Motor neuron (in vitro differentiated cells): ENCODE measurements around the gene PCDH9. TPM values are rescaled to one million over a fixed set of nuclear protein-coding genes. Genes with fewer than 3 reads are reported as not detected.
A peak's percentile ranks its signal among the peaks of the same experiment; 100 is the strongest.

Source experiments
- ATAC-seq, 8 experiments: fragments of 200-7000 bp; cut with Tn5 transposase; replicated peaks in 6 of 8; 2 replicates each; pipeline ENCODE4 v1.8.0; 2021; ENCODE audit warnings: mild to moderate bottlenecking in 8 of 8, moderate library complexity in 8 of 8
- H3K27ac ChIP-seq, 2 donors: fragments of 250-450 bp; sonication (Bioruptor Pico); 2 replicates each; pipeline ENCODE4 v1.9.0; 2021; ENCODE audit warnings: antibody characterized with exemption in 2 of 2, mild to moderate bottlenecking in 2 of 2, moderate library complexity in 1 of 2
- H3K4me1 ChIP-seq, 2 donors: fragments of 250-450 bp; sonication (Bioruptor Pico); replicated peaks in 1 of 2; 2 replicates each; pipeline ENCODE4 v1.6.1; 2021; ENCODE audit warnings: antibody characterized with exemption in 2 of 2, mild to moderate bottlenecking in 2 of 2, moderate library complexity in 1 of 2
- H3K4me3 ChIP-seq, 5 donors: fragments of 250-450 bp; sonication (Bioruptor Pico); 2 replicates each; pipeline ENCODE4 v1.9.0; 2021; ENCODE audit warnings: antibody characterized with exemption in 5 of 5, mild to moderate bottlenecking in 5 of 5, moderate library complexity in 4 of 5
- WGBS, 10 experiments: fragments of 450-650 bp; shearing (Covaris generic); methylation state at CpG; one replicate each; pipeline ENCODE4 v1.0.0; 2022; 5-methylcytosine and 5-hydroxymethylcytosine counted together
- in situ Hi-C, 9 experiments: fragments of 400-800 bp; cut with MboI; loops; one replicate each; pipeline ENCODE4 v1.15.0; 2021; ENCODE audit warnings: low sequenced_read_pairs in 9 of 9, low pct_unique_long_range_greater_than_20kb in 2 of 9; ENCODE audit not compliant: unreplicated experiment in 9 of 9
- total RNA-seq, 8 experiments: library from RNA; unstranded; fragments of 300-600 nt; gene quantifications; 2 replicates each; pipeline versions ENCODE4 v1.2.3 to v1.2.4, GENCODE V29; 2022

Gene PCDH9
- total RNA-seq, 8 experiments from 2014 or later = 0.51 to 201 (median 64.7) TPM

- peaks cover 9 to 12% of the 10 kb centered on the region in 2 donors for H3K4me1 ChIP-seq
- in situ Hi-C loops = no loop called here
- no peak overlapping the region for H3K27ac ChIP-seq
- no peak overlapping the region for H3K4me3 ChIP-seq
- no peak for ATAC-seq
- 45 to 94% (median 83%) methylated on average over 3 to 10 of the region's 10 CpGs for WGBS, 10 experiments
These were observed 392.9 kb downstream of the PCDH9 start for GRCh38 chr13:66837246-66837645.

GRCh38 chr13:66835040-66835628, 395.0 kb downstream of the PCDH9 start:
- Histone ChIP-seq H3K4me1 (peaks cover 9 to 11% of the 10 kb centered on the region in 2 donors), H3K4me3 (no peak overlapping the region), H3K27ac (peak overlapping the region in 1 of 2 donors; percentile 9)
- peak in 7 of 8 experiments; percentile 53 to 99 (median 99) for ATAC-seq
- in situ Hi-C loops = no loop called here
- 0 to 60% (median 7%) methylated on average over 2 to 9 of the region's 9 CpGs; no CpG with 5 or more reads in 1 of the 10 experiments for WGBS, 10 experiments

GRCh38 chr13:66830940-66831716, 399.0 kb downstream of the PCDH9 start:
- H3K4me1 ChIP-seq = peaks cover 9 to 11% of the 10 kb centered on the region in 2 donors
- 0 to 86% (median 52%) methylated on average over 1 to 2 of the region's 2 CpGs; no CpG with 5 or more reads in 1 of the 10 experiments for WGBS, 10 experiments
- peak in 2 of 8 experiments; percentile 31 to 50 for ATAC-seq
- no peak overlapping the region for H3K27ac ChIP-seq
- H3K4me3 ChIP-seq = no peak overlapping the region
- in situ Hi-C loops = no loop called here

- 7 to 100% (median 84%) methylated on average over 2 of the region's 2 CpGs; no CpG with 5 or more reads in 1 of the 10 experiments for WGBS, 10 experiments
- in situ Hi-C loops = no loop called here
- no peak overlapping the region for H3K4me3 ChIP-seq
- no peak overlapping the region for H3K27ac ChIP-seq
- H3K4me1 ChIP-seq = peaks cover 6 to 8% of the 10 kb centered on the region in 2 donors
- ATAC-seq = no peak
These were observed 400.3 kb downstream of the PCDH9 start for GRCh38 chr13:66829803-66830202.

GRCh38 chr13:66826398-66826797, 403.7 kb downstream of the PCDH9 start:
- in situ Hi-C loops = no loop called here
- 0 to 83% (median 54%) methylated on average over 1 of the region's 1 CpG; no CpG with 5 or more reads in 2 of the 10 experiments for WGBS, 10 experiments
- no peak overlapping the region for H3K27ac ChIP-seq
- no peak overlapping the region for H3K4me3 ChIP-seq
- no peak for ATAC-seq
- no peaks in the 10 kb centered on the region for H3K4me1 ChIP-seq

- Histone ChIP-seq H3K4me3 (no peak overlapping the region), H3K27ac (no peak overlapping the region), H3K4me1 (no peaks in the 10 kb centered on the region)
- no peak for ATAC-seq
- in situ Hi-C loops = no loop called here
- WGBS, 10 experiments = 0 to 100% (median 55%) methylated on average over 1 of the region's 1 CpG
These were observed 408.6 kb downstream of the PCDH9 start for GRCh38 chr13:66821551-66821950.

GRCh38 chr13:66811455-66811854, 418.7 kb downstream of the PCDH9 start:
- in situ Hi-C loops = no loop called here
- Histone ChIP-seq H3K4me3 (no peak overlapping the region), H3K27ac (no peak overlapping the region), H3K4me1 (no peaks in the 10 kb centered on the region)
- ATAC-seq = no peak

- in situ Hi-C loops = no loop called here
- Histone ChIP-seq H3K27ac (no peak overlapping the region), H3K4me3 (no peak overlapping the region), H3K4me1 (no peaks in the 10 kb centered on the region)
- 0 to 100% (median 94%) methylated on average over 1 of the region's 1 CpG; no CpG with 5 or more reads in 2 of the 10 experiments for WGBS, 10 experiments
- ATAC-seq = peak in 3 of 8 experiments; percentile 41 to 74 (median 60)
These were observed 420.7 kb downstream of the PCDH9 start for GRCh38 chr13:66809485-66809884.

- Histone ChIP-seq H3K27ac (no peak overlapping the region), H3K4me1 (peaks cover 7 to 13% of the 10 kb centered on the region in 2 donors), H3K4me3 (no peak overlapping the region)
- in situ Hi-C loops = no loop called here
- WGBS, 10 experiments = 17 to 100% (median 93%) methylated on average over 1 of the region's 1 CpG; no CpG with 5 or more reads in 1 of the 10 experiments
- no peak for ATAC-seq
These were observed 422.9 kb downstream of the PCDH9 start for GRCh38 chr13:66807251-66807650.

GRCh38 chr13:66805657-66806056, 424.5 kb downstream of the PCDH9 start:
- in situ Hi-C loops = no loop called here
- Histone ChIP-seq H3K27ac (no peak overlapping the region), H3K4me3 (no peak overlapping the region), H3K4me1 (peaks cover 7 to 13% of the 10 kb centered on the region in 2 donors)
- no peak for ATAC-seq
- WGBS, 10 experiments = 0 to 100% (median 91%) methylated on average over 1 of the region's 1 CpG

GRCh38 chr13:66803808-66804456, 426.2 kb downstream of the PCDH9 start:
- WGBS, 10 experiments = 0 to 100% (median 90%) methylated on average over 1 of the region's 1 CpG; no CpG with 5 or more reads in 4 of the 10 experiments

GRCh38 chr13:66803013-66803807, 426.9 kb downstream of the PCDH9 start:
- no peak overlapping the region for H3K4me3 ChIP-seq
- ATAC-seq = peak; percentile 15 to 96 (median 72)

More at GRCh38 chr13:66803808-66804456, 426.2 kb downstream of the PCDH9 start:
- Histone ChIP-seq H3K27ac (no peak overlapping the region), H3K4me3 (no peak overlapping the region), H3K4me1 (peaks cover 7 to 13% of the 10 kb centered on the region in 2 donors)
- in situ Hi-C loops = no loop called here
- ATAC-seq = peak in 7 of 8 experiments; percentile 58 to 89 (median 80)

More at GRCh38 chr13:66803013-66803807, 426.9 kb downstream of the PCDH9 start:
- Histone ChIP-seq H3K4me1 (peaks cover 7 to 13% of the 10 kb centered on the region in 2 donors), H3K27ac (no peak overlapping the region)
- in situ Hi-C loops = no loop called here
- 7 to 94% (median 67%) methylated on average over 1 to 4 of the region's 5 CpGs for WGBS, 10 experiments
